HG02678 (cell line): Measurements from ENCODE around the gene SLC16A8.

Experiments
- ATAC-seq: cut with Tn5 transposase; IDR thresholded peaks from one replicate; pipeline ENCODE4 v1.9.1; 2021; ENCODE audit warnings: mild to moderate bottlenecking, moderate library complexity; ENCODE audit not compliant: unreplicated experiment

The SLC16A8 gene

GRCh38 chr22:38074181-38075104 lies 9.5 kb downstream of the SLC16A8 start:
- no peak for ATAC-seq

GRCh38 chr22:38073150-38074130 lies 10.5 kb downstream of the SLC16A8 start:
- ATAC-seq, result no peak

- ATAC-seq, result no peak
Observed at GRCh38 chr22:38072322-38073149, 11.4 kb downstream of the SLC16A8 start.

DNA sequence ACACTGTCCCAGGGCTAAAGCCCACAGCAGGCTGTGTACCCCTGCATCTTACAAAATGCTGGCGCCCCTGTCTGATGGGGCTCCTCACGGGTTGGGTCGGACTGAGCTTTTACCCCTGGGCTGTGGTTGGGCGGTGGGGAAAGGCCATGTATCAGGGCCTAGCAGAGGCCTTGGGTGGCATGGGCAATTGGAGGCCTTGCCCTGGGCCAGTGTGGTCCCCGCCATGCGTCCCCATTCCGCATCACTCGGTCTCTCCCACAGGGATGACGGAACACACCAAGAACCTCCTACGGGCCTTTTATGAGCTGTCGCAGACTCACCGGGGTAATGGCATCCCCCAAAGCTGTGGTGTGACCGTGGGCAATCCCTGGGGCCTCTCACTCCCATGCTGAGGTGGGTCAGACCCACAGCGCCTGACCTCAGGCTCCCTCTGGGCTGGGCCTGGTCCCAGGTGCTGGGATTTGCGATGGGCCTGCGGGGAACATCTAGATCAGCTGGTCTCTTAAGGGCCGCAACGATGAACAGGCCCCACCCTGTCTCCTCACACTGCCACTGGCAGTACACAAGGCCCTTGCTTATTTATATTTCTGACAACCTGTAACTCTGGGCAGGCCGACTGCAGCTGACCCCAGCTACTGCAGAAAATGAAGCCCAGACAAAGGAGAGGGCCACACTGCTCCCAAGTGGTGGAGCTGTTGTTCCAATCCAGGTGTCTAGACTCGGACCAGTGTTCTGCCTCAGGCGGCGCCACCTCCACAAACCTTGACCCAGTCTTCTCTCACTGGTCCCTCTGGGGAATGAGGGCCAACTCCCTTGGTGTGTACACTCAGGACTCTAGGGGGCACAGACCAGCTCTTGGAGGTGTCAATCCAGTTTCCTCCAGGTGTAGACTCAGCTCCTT lies 12.3 kb downstream of the SLC16A8 start:
- ATAC-seq, result no peak

- ATAC-seq, result no peak
Observed at GRCh38 chr22:38070250-38070921, 13.6 kb downstream of the SLC16A8 start.

DNA sequence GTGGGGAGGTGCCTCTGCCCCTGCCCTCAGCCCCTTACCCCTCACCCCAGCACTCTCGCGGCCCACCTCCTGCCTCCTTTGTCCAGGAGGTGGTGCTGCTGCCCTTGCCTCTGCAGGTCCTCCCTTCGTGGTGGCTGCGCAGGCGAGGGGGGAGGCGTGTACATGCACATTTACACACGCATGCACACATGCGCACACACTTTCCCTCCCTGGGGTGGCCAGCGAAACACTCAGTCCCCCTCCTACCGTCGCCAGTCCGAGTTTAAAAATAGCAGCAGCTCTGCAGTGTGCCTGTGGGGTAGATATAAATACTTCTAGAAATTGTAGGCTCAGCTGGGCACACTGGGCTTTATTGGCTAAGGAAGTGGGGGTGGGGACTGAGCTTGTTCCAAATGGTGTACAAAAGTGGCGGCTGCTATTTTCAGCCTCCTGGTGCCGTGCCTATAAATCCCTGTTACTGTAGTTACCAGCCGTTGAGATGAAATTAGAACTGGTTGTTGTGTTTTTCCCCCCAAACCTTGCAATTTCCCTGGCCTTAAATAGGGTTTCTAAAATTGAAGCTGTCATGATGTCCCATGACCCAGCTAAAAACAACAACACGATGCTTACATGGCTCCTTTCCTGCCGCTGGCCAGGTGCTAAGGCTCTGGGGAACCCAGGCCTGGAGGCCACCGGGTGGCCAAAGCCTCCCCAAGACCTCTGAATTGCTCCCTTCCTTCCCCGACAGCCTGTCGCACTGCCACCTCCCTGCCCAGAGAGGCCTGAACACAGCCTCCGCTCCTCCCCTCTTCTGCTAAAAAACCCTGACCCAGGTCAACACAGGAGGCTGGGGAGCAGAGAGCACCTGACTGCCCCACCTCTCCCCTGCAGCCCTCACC lies 14.4 kb downstream of the SLC16A8 start:
- ATAC-seq, result no peak

DNA sequence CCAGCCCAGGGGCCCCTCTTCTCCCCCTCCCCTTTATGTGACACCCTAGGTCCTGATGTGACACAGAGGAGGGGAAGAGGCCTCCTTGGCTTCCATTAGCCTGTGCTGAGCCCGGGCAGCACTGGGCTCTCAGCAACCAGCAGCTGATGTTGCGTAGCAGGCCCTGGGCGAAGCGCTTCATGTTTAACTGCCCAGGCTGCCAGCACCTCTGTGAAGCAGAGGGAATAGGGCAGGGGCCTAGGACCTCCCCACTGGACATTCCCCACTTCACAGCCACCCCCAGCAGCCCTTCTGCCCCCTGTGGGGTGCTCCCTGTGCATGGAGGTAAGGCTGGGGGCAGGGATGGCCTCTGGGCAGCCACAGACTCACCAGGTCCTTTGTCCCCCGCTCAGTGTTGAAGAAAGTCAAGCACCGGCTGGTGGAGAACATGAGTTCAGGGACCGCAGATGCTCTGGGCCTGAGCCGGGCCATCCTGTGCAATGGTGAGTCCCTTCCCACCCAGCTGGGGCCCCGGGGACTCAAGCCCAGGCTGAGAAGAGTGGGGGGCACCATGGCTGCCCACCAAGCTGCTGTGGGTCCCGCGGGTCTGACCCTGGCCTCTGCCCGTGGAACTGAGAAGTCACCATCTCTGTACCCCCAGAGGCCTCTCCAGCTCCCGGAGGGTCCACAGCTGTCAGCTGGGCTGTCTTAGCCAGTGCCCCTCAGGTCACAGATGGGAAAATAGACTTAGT lies 15.2 kb downstream of the SLC16A8 start:
- no peak for ATAC-seq

DNA sequence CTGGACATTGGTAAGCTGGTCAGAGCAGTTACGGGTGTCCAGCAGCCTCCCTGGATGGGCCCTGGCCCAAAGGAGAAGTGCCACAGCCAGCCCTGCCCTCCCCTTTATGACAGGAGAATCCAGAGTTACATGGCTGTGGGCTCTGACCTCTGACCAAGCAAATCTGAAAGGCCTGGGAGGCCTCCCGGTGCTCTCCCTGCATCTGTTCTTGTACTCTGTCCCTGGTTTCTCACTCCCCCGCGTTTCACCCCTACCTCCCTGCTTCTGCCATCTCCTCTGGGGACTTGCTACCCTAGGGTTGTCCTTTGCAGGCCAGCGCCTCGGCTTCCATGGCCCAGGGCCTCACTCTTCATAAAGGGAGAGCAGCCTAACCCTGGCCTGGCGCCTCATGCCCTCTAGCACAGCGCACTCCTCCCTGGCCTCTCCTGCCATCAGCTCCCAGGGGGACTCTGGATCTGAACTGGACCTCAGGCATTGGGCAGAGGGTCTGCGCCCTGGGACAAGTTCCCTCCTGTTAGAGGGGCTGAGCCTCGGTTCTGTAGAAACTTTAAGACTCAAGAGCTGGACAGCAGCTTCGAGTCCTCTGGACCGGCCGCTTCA lies 16.1 kb downstream of the SLC16A8 start:
- no peak for ATAC-seq

- ATAC-seq, result no peak
Observed at GRCh38 chr22:38067028-38067415, 17.0 kb downstream of the SLC16A8 start.

DNA sequence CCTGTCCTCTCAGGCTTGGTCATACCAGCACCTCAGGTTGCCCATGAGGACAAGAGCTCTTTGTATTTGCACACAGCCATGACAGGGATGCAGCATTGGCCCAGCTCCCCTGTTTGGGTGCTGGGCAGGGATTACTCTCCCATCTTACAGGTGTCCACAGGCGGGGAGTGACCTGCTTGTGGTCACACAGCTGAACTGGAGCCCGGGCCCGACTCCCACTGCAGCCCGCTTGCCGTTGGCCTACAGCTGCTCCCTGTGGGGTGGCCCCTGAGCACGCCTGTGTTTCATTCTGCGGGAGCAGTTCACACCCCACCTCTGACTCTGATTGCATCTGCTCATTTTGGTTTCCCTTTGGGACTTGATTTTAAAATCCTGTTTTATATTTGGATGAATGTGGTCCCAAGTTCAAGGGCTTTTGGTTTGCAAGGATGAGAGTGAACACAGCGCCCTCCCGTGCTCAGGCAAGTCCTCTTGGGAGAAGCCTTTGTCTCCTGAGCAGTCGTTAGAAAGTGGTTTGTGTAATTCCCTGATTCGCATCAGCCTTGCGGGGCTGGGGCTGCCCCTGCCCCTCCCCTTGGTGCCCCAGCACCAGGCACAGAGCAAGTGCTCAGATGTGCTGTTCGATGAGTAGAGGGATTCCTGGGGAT lies 17.5 kb downstream of the SLC16A8 start:
- ATAC-seq, result no peak

GRCh38 chr22:38065539-38065938 lies 18.4 kb downstream of the SLC16A8 start:
- ATAC-seq, result no peak

DNA sequence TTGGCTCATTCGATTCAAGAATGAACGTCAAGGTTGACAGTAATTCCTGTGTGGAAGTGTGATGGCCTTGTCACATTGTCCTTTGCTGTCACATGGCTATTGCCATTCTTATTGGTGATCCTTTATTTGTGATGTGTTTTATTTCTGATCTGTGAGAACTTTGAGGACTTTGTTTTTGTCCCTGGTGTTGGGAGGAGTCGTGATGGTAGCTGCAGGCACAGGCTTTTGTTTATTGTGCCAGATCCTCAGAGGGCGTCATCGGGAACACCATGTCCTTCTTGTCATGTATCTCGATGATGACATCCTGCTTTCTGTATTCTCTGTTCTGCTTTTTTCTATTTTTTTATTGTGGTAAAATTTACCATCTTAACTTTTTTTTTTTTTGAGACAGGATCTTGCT lies 21.2 kb downstream of the SLC16A8 start:
- ATAC-seq, result no peak

DNA sequence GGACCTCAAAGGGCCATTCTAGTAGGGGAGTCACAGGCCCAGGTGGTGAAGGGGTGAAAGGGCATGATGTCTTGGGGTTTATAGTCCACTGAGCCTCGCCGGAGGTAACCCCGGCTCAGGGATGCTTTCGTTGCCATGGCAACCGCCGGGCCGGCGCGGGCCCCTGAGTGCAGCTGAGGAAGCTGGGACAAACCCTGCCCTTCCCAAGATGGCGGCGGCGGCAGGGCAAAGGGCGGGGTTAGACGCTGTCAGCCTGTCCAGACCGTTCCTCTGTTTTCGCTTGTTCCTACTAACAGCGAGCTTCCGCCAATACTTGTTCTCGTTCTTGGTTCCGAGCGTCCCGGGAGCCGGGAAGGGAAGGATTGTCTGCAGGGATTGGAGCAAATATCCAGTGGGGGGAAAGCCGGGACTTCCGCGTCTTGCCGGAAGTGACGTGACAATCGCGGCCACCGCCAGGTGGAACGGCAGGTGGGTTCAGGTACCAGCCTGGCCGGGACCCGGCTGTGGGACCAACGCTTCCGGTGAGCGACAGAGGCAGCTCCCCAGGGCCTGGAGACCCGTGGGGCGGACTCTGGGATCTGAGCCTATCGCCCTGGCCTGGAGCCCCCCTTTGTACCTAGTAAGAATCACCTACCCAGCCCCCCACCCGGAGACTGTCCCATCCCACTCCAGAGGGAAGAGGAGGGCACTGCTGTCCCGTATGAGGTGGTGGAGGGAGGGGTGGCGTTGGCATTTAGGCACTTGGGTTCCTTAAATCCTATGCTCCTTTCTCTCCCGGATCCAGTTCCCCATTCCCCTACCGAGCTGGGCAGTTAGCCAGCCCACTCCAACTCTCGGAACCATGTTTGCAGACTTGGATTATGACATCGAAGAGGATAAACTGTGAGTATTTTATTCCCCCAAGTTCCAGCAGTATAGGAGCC lies 26.8 kb downstream of the SLC16A8 start, which contains the start of gene PICK1:
Gene PICK1 (plus strand): TSS at position 436 of the 923 bp plus-strand sequence. CDS start 406 bp downstream, at position 842.
- ATAC-seq, result peak; percentile 59

DNA sequence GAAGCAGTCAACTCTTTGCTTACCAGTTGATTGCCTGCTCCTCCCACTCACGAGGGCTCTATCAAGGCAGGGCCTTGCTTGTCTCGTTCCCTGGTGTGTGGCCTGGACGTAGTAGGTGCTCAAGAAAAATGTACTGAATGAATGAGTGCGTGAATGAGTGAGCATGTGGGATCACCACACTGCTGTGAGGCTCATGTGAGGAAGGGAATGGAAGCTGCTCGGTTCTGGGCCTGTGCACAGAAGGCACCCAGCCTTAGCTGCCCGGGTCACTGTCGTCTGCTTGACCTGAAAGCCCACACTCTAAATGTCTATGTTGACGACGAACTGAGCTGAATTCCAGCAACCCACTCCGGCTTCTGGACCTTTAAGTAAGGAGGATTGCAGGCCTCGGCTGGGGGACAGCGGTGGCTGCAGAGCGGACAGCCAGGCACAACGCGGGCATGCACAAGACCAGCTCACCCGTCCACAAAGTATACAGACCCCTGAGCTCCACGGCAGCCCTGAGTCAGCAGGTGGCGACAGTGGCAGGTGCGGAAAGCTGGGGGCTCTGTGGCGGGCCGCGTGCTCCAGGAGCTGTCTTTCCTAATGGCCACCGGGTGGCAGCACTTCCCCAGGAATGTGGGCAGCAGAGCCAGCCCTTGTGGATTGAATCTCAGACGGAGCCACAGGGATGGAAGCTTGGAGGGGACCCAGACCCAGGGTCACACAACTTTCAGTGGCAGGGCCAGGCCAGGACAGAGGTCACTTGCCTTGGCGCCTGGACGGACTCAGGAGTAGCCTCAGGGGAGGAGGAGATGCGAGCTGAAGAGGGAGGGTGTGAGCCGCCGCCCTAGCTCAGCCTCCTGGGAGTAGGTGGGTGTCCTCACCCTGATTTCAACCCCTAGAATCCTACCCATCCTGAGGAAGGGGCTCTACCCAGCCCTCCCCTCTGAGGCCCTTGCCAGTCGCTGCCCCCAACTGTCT lies 31.8 kb downstream of the SLC16A8 start:
- ATAC-seq, result peak; percentile 65
